SU-DHL-6 (cell line): ENCODE measurements around the gene ATG4C.

Experiments used
- EZH2phosphoT487 ChIP-seq: fragments of 200-600 bp; sonication (generic), shearing (Covaris generic); conservative IDR thresholded peaks from 2 replicates; pipeline ENCODE4 v1.6.1; 2018; ENCODE audit warnings: mild to moderate bottlenecking, antibody characterized with exemption, low read length, moderate library complexity, mixed read lengths
- TF ChIP-seq, protein P1 (sequence below): fragments of 200-600 bp; sonication (generic); IDR thresholded peaks from one replicate; pipeline ENCODE4 v1.5.1; 2017; ENCODE audit warnings: antibody characterized with exemption, mild to moderate bottlenecking, low read length, moderate library complexity; ENCODE audit not compliant: insufficient read depth, poor library complexity, severe bottlenecking

DNA sequence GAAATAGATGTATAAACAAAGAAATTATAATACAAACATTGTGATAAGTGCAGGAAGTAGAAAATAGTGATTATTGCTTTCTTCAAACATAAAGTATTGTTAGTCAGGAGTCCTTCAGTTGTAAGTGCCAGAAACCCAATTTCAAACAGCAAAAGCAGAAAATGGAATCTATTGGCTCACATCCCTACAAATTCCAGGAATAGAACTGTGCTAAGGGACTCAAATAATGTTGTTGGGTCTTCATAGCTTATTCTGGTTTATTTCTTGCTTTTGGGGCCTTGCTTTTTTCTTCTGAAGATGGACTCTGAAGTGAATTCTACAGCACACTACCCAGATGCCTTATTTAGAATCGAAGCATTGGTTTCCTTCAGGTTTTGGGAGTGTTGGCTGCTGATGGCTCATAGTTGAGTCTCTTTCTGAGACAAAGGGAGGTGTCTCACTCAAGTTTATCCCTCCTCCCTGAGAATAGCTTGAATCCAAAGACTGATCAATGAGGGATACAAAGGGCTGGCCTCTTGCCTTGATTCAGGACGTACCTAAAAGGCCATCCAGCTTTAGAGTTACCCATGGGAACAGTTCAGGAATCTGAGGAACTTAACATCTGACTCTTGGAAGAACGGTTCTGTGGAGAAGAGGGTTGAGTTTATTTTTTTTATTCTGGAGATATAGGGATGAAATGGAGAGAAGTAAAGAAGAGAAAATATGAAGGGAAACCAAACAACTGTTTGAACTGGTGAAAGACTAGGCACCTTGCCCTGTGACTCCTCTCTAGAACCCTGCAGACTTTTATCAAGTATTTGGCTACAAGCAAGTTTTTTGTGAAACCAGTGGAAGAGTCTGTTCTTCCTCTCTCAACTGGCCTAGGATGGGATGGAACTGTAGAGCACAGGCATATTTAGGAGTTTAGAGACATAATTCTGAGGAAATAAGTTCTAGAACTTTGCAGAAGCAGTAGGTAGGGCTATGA is 39.0 kb upstream of the ATG4C start:
- TF ChIP-seq, protein P1, sequence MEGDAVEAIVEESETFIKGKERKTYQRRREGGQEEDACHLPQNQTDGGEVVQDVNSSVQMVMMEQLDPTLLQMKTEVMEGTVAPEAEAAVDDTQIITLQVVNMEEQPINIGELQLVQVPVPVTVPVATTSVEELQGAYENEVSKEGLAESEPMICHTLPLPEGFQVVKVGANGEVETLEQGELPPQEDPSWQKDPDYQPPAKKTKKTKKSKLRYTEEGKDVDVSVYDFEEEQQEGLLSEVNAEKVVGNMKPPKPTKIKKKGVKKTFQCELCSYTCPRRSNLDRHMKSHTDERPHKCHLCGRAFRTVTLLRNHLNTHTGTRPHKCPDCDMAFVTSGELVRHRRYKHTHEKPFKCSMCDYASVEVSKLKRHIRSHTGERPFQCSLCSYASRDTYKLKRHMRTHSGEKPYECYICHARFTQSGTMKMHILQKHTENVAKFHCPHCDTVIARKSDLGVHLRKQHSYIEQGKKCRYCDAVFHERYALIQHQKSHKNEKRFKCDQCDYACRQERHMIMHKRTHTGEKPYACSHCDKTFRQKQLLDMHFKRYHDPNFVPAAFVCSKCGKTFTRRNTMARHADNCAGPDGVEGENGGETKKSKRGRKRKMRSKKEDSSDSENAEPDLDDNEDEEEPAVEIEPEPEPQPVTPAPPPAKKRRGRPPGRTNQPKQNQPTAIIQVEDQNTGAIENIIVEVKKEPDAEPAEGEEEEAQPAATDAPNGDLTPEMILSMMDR, result no peak
- TF ChIP-seq EZH2phosphoT487, result no peak
